HUDEP-2 (cell line): ENCODE measurements around the gene PCDHA3.
"Not testable (repeated sequence)": the region's sequence is repeated elsewhere in the genome, so short reads cannot be mapped to it uniquely, and the experiment has no call there.

Source experiments
- DNase-seq, 76 experiments: peaks; one replicate each; lab custom pipeline; 2025; ENCODE audit not compliant: unreplicated experiment in 76 of 76; lab: John Stamatoyannopoulos, UW

Gene PCDHA3

GRCh38 chr5:140849831-140850634 is 49.2 kb downstream of the PCDHA3 start:
- not testable (repeated sequence) for DNase-seq
